22Rv1 (cell line): ENCODE results near the gene LYSMD1.

ENCODE experiments used
- H3K27ac ChIP-seq: fragments of 450-650 bp; 2 replicates; pipeline ENCODE4 v1.5.1; 2017
- ZFX ChIP-seq: fragments of 450-650 bp; IDR thresholded peaks from 2 replicates; pipeline ENCODE4 v1.6.1; 2017; ENCODE audit warnings: antibody characterized with exemption, borderline replicate concordance
- TF ChIP-seq, protein P1 (sequence below): fragments of 450-650 bp; IDR thresholded peaks from 2 replicates; pipeline ENCODE4 v1.5.1; 2017; ENCODE audit warnings: mild to moderate bottlenecking

Gene LYSMD1

DNA sequence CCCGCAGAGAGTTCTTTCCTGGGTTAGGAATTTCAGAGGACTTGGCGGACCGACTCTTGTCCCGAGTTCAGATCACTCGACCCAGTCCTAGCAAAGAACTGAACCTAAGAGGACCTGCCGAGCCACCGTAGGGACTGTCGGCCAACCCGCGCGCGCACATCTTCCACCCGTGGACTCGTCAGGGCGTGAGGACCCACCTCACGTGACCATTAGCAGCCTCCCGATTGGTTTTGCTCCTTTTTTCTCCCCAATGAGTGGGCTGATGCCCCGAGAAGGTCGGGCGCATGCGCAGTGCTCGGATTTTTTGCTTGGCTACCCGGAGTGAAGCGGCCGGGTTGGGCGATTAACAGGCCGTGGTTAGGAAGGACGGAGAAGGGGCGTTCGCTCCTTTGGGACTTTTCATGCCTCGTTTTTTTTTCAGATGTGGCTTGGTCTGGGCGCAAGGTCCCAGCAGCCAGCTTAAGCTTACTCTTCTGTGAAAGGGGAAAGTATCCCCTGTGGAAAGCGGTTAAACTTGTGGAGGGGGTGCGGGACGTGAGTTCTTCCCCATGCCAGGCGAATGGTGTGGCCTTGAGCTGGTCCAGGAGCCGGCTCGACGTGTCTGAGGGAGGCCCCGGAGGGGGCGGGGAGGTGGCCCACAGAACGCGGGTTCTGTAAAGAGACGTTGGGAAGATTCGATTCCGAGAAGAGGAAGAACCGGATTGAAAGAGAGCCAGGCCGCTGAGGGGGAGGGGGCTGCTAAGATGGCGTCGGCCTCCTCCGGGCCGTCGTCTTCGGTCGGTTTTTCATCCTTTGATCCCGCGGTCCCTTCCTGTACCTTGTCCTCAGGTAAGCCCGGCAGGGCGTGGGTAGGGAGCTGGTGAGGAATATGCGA is 32.8 kb upstream of the LYSMD1 start, which contains the start of gene PIP5K1A:
TSS of gene PIP5K1A (plus strand) at position 299 of the 874 bp plus-strand sequence. CDS start at position 744, 445 bp downstream.
- TF ChIP-seq, protein P1, sequence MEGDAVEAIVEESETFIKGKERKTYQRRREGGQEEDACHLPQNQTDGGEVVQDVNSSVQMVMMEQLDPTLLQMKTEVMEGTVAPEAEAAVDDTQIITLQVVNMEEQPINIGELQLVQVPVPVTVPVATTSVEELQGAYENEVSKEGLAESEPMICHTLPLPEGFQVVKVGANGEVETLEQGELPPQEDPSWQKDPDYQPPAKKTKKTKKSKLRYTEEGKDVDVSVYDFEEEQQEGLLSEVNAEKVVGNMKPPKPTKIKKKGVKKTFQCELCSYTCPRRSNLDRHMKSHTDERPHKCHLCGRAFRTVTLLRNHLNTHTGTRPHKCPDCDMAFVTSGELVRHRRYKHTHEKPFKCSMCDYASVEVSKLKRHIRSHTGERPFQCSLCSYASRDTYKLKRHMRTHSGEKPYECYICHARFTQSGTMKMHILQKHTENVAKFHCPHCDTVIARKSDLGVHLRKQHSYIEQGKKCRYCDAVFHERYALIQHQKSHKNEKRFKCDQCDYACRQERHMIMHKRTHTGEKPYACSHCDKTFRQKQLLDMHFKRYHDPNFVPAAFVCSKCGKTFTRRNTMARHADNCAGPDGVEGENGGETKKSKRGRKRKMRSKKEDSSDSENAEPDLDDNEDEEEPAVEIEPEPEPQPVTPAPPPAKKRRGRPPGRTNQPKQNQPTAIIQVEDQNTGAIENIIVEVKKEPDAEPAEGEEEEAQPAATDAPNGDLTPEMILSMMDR: no peak
- no peak for TF ChIP-seq ZFX
- H3K27ac ChIP-seq: peak within 1 kb of the TSS; percentile 93

- peak overlapping the region; percentile 93 for H3K27ac ChIP-seq
- no peak for TF ChIP-seq ZFX
- TF ChIP-seq, protein P1: no peak
These were observed 32.2 kb upstream of the LYSMD1 start for GRCh38 chr1:151197863-151198253.

DNA sequence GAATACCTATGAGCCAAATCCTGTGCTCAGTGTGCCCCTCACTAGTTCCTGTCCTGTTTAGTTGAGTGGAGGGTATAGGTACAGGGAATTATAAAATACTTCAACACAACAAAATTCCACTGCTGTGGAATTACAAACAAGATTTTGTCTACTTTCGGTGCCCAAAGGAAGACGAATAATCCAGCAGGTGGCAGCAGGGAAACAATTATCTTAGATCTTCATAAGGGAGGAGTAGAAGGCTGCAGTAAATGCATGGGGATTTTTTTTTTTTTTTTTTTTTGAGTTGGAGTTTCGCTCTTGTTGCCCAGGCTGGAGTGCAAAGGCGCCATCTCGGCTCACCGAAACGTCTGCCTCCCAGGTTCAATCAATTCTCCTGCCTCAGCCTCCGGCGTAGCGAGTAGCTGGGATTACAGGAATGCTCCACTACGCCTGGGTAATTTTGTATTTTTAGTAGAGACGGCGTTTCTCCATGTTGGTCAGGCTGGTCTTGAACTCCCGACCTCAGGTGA is 30.6 kb upstream of the LYSMD1 start:
- no peak for TF ChIP-seq ZFX
- TF ChIP-seq, protein P1: peak; percentile 92
- peak overlapping the region; percentile 93 for H3K27ac ChIP-seq

- peak overlapping the region; percentile 93; the same call in 1 of the 2 replicates for H3K27ac ChIP-seq
These were observed 29.3 kb upstream of the LYSMD1 start for GRCh38 chr1:151194894-151195594.

GRCh38 chr1:151193856-151194255 is 28.2 kb upstream of the LYSMD1 start:
- TF ChIP-seq ZFX: no peak
- TF ChIP-seq, protein P1: no peak
- no peak overlapping the region for H3K27ac ChIP-seq

DNA sequence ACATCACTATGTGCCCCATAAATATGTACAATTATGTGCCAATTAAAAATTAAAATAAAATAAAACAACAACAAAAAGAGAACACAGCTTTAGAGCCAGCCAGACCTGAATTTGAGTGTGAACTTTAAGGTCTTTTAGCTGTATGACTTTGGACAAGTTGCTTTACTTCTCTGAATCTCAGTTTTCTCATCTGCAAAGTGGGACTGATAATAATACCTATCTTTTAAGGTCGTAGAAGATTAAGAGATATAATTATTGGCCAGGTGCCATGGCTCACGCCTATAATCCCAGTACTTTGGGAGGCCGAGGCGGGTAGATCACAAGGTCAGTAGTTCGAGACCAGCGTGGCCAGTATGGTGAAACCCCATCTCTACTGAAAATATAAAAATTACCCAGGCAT is 27.6 kb upstream of the LYSMD1 start:
- no peak overlapping the region for H3K27ac ChIP-seq
- TF ChIP-seq ZFX: no peak
- TF ChIP-seq, protein P1: no peak

DNA sequence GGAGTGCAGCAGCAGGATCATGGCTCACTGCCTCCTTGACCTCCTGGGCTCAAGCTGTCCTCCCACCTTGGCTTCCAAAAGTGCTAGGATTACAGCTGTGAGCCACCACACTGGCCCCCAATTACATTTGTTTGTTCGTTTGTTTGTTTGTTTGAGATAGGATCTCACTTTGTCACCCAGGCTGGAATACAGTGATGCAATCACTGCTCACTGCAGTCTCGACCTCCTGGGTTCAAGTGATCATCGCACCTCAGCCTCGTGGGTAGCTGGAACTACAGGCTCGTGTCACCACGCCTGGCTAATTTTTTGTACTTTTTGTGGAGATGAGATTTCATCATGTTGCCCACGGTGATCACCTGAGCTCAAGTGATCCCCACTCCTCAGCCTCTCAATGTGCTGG is 26.3 kb upstream of the LYSMD1 start:
- TF ChIP-seq, protein P1: no peak
- TF ChIP-seq ZFX: no peak
- H3K27ac ChIP-seq: no peak overlapping the region
